H1 (cell line): ENCODE data around the gene PDZRN4. TPM values are rescaled to one million over a fixed set of nuclear protein-coding genes. Genes with fewer than 3 reads are reported as not detected.

Experiments
- ASH2L ChIP-seq: fragments of 200-600, 300-600 bp; sonication (generic); IDR thresholded peaks from one replicate; pipeline ENCODE4 v1.7.1; 2017; ENCODE audit warnings: low read length
- EZH2 ChIP-seq: fragments of 200-600 bp; sonication (generic); IDR thresholded peaks from 2 replicates; pipeline ENCODE4 v1.7.1; 2012; ENCODE audit warnings: low read depth, mild to moderate bottlenecking, moderate library complexity, low read length, inconsistent platforms; ENCODE audit not compliant: severe bottlenecking
- SP2 ChIP-seq: IDR thresholded peaks from 2 replicates; pipeline ENCODE4 v1.6.1; 2012; ENCODE audit warnings: mild to moderate bottlenecking, low read length, inconsistent platforms
- polyA plus RNA-seq, 7 experiments: library from polyadenylated mRNA; depleted of rRNA in 3 of 7; stranded (reverse) in 5 of 7; unstranded in 2 of 7; fragments of >200 nt in 5 of 7; fragments of 200-250 nt in 2 of 7; gene quantifications; 1 replicate in 5 of 7; 2 replicates in 1 of 7; 4 replicates in 1 of 7; pipeline versions ENCODE4 v1.2.1 to v1.2.3, GENCODE V29; 2011 to 2013; ENCODE audit warnings: missing spikeins in 2 of 7, mixed read lengths in 2 of 7
- total RNA-seq: library from RNA; stranded (reverse); fragmentation: NEBNext Ultra II Directional; extraction: Animal tissue kit (Norgen Biotek cat#: 25700); gene quantifications from 2 replicates; pipeline ENCODE4 v1.2.1, GENCODE V29; 2021
- TF ChIP-seq, protein P1 (sequence below): IDR thresholded peaks from 2 replicates; pipeline ENCODE4 v1.6.1; 2012; ENCODE audit warnings: inconsistent platforms

PDZRN4 gene
- total and polyA plus RNA-seq, 2 of the 8 experiments (the other 6 are each of a cell fraction or from before 2014, with no cell fraction given) = not detected

DNA sequence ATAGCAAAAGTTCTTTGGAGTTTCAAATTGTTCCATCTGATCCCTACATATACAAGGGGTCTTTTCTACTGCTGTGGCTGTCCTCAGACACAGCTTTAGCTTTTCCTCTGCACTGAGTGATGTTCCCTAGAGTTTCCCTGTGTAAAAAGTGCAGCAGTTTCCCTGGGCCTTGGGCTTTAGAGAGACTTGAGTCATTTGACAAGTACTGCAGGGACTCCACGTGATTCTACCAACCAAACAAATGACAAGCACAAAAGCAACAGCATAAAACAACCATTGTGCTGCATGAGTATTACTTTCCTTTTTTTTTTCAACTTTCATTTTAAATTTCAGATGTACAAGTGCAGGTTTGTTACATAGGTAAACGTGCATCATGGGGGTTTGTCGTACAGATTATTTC, 272.8 kb downstream of the PDZRN4 start (continued):
- TF ChIP-seq ASH2L (no peak), SP2 (no peak), EZH2 (no peak)
- TF ChIP-seq, protein P1, sequence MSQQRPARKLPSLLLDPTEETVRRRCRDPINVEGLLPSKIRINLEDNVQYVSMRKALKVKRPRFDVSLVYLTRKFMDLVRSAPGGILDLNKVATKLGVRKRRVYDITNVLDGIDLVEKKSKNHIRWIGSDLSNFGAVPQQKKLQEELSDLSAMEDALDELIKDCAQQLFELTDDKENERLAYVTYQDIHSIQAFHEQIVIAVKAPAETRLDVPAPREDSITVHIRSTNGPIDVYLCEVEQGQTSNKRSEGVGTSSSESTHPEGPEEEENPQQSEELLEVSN = no peak
